NCI-H1105 (cell line): ENCODE data around the gene CDC42EP4.
"Not testable (repeated sequence)": the region's sequence is repeated elsewhere in the genome, so short reads cannot be mapped to it uniquely, and the experiment has no call there.

Source experiments
- DNase-seq: peaks from one replicate; lab custom pipeline; 2025; lab: John Stamatoyannopoulos, UW

The CDC42EP4 gene

GRCh38 chr17:73278465-73279453 is 33.0 kb downstream of the CDC42EP4 start:
- DNase-seq: peak; percentile 82

- no peak for DNase-seq
Observed at GRCh38 chr17:73278049-73278464, 33.7 kb downstream of the CDC42EP4 start.

GRCh38 chr17:73274490-73274889 is 37.3 kb downstream of the CDC42EP4 start:
- no peak for DNase-seq

GRCh38 chr17:73272906-73273218 is 38.9 kb downstream of the CDC42EP4 start:
- no peak for DNase-seq

GRCh38 chr17:73271072-73271471 is 40.7 kb downstream of the CDC42EP4 start:
- no peak for DNase-seq

- DNase-seq: no peak
Observed at GRCh38 chr17:73269791-73270190, 42.0 kb downstream of the CDC42EP4 start.

- no peak for DNase-seq
Observed at GRCh38 chr17:73269329-73269615, 42.5 kb downstream of the CDC42EP4 start.

GRCh38 chr17:73268582-73269328 is 43.0 kb downstream of the CDC42EP4 start:
- DNase-seq: no peak

GRCh38 chr17:73267648-73268537 is 43.9 kb downstream of the CDC42EP4 start:
- DNase-seq: no peak

GRCh38 chr17:73266796-73267195 is 45.0 kb downstream of the CDC42EP4 start:
- no peak for DNase-seq

GRCh38 chr17:73265646-73266640 is 45.9 kb downstream of the CDC42EP4 start:
- DNase-seq: no peak

GRCh38 chr17:73264448-73264847 is 47.4 kb downstream of the CDC42EP4 start:
- DNase-seq: not testable (repeated sequence)

- no peak for DNase-seq
Observed at GRCh38 chr17:73262676-73263642, 48.8 kb downstream of the CDC42EP4 start.

GRCh38 chr17:73261952-73262675 is 49.7 kb downstream of the CDC42EP4 start:
- no peak for DNase-seq

- no peak for DNase-seq
Observed at GRCh38 chr17:73261617-73261951, 50.2 kb downstream of the CDC42EP4 start, which contains the start of gene CPSF4L. Gene CPSF4L, minus strand, starts transcription at chr17:73261880. Its CDS starts 62 bp downstream, at chr17:73261818.

GRCh38 chr17:73257516-73257915 is 54.3 kb downstream of the CDC42EP4 start:
- no peak for DNase-seq

- no peak for DNase-seq
Observed at GRCh38 chr17:73256220-73256619, 55.6 kb downstream of the CDC42EP4 start.

- DNase-seq: no peak
Observed at GRCh38 chr17:73255671-73256181, 56.1 kb downstream of the CDC42EP4 start.

- DNase-seq: no peak
Observed at GRCh38 chr17:73251871-73252270, 59.9 kb downstream of the CDC42EP4 start.
